OCI-LY7 (cell line): ENCODE data around the gene BSG.
"Not testable (repeated sequence)": the region's sequence is repeated elsewhere in the genome, so short reads cannot be mapped to it uniquely, and the experiment has no call there.

Experiments used
- EZH2phosphoT487 ChIP-seq: fragments of 200-600 bp; sonication (generic); IDR thresholded peaks from 2 replicates; pipeline ENCODE4 v1.6.1; 2018; ENCODE audit warnings: low read depth, borderline replicate concordance, mild to moderate bottlenecking, mixed run types, antibody characterized with exemption, low read length, moderate library complexity, mixed read lengths
- TF ChIP-seq, protein P1 (sequence below): fragments of 200-600 bp; sonication (generic); conservative IDR thresholded peaks from 2 replicates; pipeline ENCODE4 v1.5.1; 2014; ENCODE audit warnings: mild to moderate bottlenecking, antibody characterized with exemption, low read length, moderate library complexity, mixed read lengths

DNA sequence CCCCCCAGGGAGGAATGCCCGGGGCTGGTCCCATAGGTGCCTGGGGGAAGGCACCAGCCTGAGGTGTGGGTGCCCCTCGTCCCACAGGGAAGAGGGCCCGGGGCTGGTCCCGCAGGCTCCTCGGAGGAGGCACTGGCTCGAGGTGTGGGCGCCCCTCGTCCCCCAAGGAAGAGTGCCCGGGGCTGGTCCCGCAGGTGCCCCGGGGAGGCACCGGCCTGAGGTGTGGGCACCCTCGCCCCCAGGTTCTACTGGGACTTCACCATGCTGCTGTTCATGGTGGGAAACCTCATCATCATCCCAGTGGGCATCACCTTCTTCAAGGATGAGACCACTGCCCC lies 30.9 kb downstream of the BSG start:
- TF ChIP-seq, protein P1, sequence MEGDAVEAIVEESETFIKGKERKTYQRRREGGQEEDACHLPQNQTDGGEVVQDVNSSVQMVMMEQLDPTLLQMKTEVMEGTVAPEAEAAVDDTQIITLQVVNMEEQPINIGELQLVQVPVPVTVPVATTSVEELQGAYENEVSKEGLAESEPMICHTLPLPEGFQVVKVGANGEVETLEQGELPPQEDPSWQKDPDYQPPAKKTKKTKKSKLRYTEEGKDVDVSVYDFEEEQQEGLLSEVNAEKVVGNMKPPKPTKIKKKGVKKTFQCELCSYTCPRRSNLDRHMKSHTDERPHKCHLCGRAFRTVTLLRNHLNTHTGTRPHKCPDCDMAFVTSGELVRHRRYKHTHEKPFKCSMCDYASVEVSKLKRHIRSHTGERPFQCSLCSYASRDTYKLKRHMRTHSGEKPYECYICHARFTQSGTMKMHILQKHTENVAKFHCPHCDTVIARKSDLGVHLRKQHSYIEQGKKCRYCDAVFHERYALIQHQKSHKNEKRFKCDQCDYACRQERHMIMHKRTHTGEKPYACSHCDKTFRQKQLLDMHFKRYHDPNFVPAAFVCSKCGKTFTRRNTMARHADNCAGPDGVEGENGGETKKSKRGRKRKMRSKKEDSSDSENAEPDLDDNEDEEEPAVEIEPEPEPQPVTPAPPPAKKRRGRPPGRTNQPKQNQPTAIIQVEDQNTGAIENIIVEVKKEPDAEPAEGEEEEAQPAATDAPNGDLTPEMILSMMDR, result not testable (repeated sequence)
- TF ChIP-seq EZH2phosphoT487, result not testable (repeated sequence)
